Measurements from ENCODE around the gene NRDE2.
"Not testable (repeated sequence)": the region's sequence is repeated elsewhere in the genome, so short reads cannot be mapped to it uniquely, and the experiment has no call there.

The NRDE2 gene

GRCh38 chr14:90341232-90341631 lies 9.5 kb upstream of the NRDE2 start:
- not testable (repeated sequence) for DNase-seq

- no peak for DNase-seq
Measured at GRCh38 chr14:90336985-90337384, 5.2 kb upstream of the NRDE2 start.

- no peak for DNase-seq
Measured at GRCh38 chr14:90336401-90336800, 4.7 kb upstream of the NRDE2 start.

- no peak for DNase-seq
Measured at GRCh38 chr14:90332271-90332584, 487 bp upstream of the NRDE2 start.

- no peak for DNase-seq
Measured at GRCh38 chr14:90330203-90331196, 1.2 kb downstream of the NRDE2 start.

GRCh38 chr14:90321891-90322290 lies 9.8 kb downstream of the NRDE2 start:
- no peak for DNase-seq

GRCh38 chr14:90319634-90320541 lies 11.9 kb downstream of the NRDE2 start:
- no peak for DNase-seq

- no peak for DNase-seq
Measured at GRCh38 chr14:90319173-90319572, 12.6 kb downstream of the NRDE2 start.

GRCh38 chr14:90318016-90318415 lies 13.7 kb downstream of the NRDE2 start:
- DNase-seq: no peak

GRCh38 chr14:90317286-90317685 lies 14.5 kb downstream of the NRDE2 start:
- DNase-seq: no peak

- no peak for DNase-seq
Measured at GRCh38 chr14:90308561-90308960, 23.2 kb downstream of the NRDE2 start.

- no peak for DNase-seq
Measured at GRCh38 chr14:90305176-90305601, 26.6 kb downstream of the NRDE2 start.

- DNase-seq: no peak
Measured at GRCh38 chr14:90304502-90304901, 27.2 kb downstream of the NRDE2 start.

- no peak for DNase-seq
Measured at GRCh38 chr14:90303473-90303872, 28.3 kb downstream of the NRDE2 start.

- DNase-seq: no peak
Measured at GRCh38 chr14:90302529-90303303, 29.0 kb downstream of the NRDE2 start.

GRCh38 chr14:90301668-90302090 lies 30.1 kb downstream of the NRDE2 start:
- DNase-seq: no peak

GRCh38 chr14:90301122-90301521 lies 30.6 kb downstream of the NRDE2 start:
- no peak for DNase-seq

GRCh38 chr14:90300611-90301047 lies 31.1 kb downstream of the NRDE2 start:
- no peak for DNase-seq

GRCh38 chr14:90299408-90299807 lies 32.3 kb downstream of the NRDE2 start:
- no peak for DNase-seq

GRCh38 chr14:90297876-90298629 lies 33.7 kb downstream of the NRDE2 start:
- no peak for DNase-seq

- DNase-seq: no peak
Measured at GRCh38 chr14:90296641-90297040, 35.1 kb downstream of the NRDE2 start.

Data from stimulated activated CD4-positive, alpha-beta T cell treated with anti-CD3 and anti-CD28 coated beads, Interleukin-2, amount 100 ng/mL, for 24 hours (primary cell).